WTC11 (cell line): Measurements from ENCODE around the gene SGK2. TPM values are rescaled to one million over a fixed set of nuclear protein-coding genes. Genes with fewer than 3 reads are reported as not detected.

Experiments used
- ATAC-seq: fragments of 200-7000 bp; cut with Tn5 transposase; 2 replicates; pipeline ENCODE4 v1.10.0; 2021; ENCODE audit warnings: mild to moderate bottlenecking, moderate library complexity
- CTCF ChIA-PET: fragments of 300-600 bp; sonication (Branson Sonifier 250); formaldehyde crosslinking; loops from one replicate; lab custom pipeline; 2021; ENCODE audit warnings: antibody characterized with exemption; lab: Charles Lee
- POLR2A ChIA-PET: fragments of 350-600 bp; sonication (Branson Sonifier 250); formaldehyde crosslinking; loops from one replicate; lab custom pipeline; 2021; ENCODE audit warnings: antibody characterized with exemption; lab: Charles Lee
- DNase-seq: peaks from one replicate; pipeline ENCODE4 v3.0.0; 2021; ENCODE audit warnings: low spot score
- H3K27ac Mint-ChIP-seq: 2 replicates; pipeline ENCODE4 v1.8.0; 2021; ENCODE audit warnings: mixed read lengths
- H3K27me3 Mint-ChIP-seq: 2 replicates; pipeline ENCODE4 v1.8.0; 2021; ENCODE audit warnings: low read depth, mild to moderate bottlenecking, moderate library complexity, mixed read lengths
- H3K36me3 Mint-ChIP-seq: 2 replicates; pipeline ENCODE4 v1.8.0; 2021; ENCODE audit warnings: mixed read lengths
- H3K4me1 Mint-ChIP-seq: 2 replicates; pipeline ENCODE4 v1.8.0; 2022; ENCODE audit warnings: mixed read lengths
- H3K4me3 Mint-ChIP-seq: 2 replicates; pipeline ENCODE4 v1.8.0; 2021; ENCODE audit warnings: mild to moderate bottlenecking, moderate library complexity, mixed read lengths
- H3K9me3 Mint-ChIP-seq: 2 replicates; pipeline ENCODE4 v1.8.0; 2021; ENCODE audit warnings: mixed read lengths
- ARID4B ChIP-seq: sonication (generic); formaldehyde crosslinking; IDR thresholded peaks from 2 replicates; pipeline ENCODE4 v1.8.0; 2023; ENCODE audit warnings: missing genetic modification reagents, mild to moderate bottlenecking, borderline replicate concordance
- FOXK1 ChIP-seq: sonication (generic); formaldehyde crosslinking; IDR thresholded peaks from 2 replicates; pipeline ENCODE4 v1.8.0; 2022; ENCODE audit warnings: mild to moderate bottlenecking, moderate library complexity, missing genetic modification reagents
- FOXP4 ChIP-seq: sonication (generic); formaldehyde crosslinking; IDR thresholded peaks from 2 replicates; pipeline ENCODE4 v1.8.0; 2022; ENCODE audit warnings: mild to moderate bottlenecking, missing genetic modification reagents
- GABPB1 ChIP-seq: sonication (generic); formaldehyde crosslinking; IDR thresholded peaks from 2 replicates; pipeline ENCODE4 v1.8.1; 2023; ENCODE audit warnings: mild to moderate bottlenecking, missing genetic modification reagents
- MAX ChIP-seq: sonication (generic); formaldehyde crosslinking; IDR thresholded peaks from 2 replicates; pipeline ENCODE4 v1.8.0; 2022; ENCODE audit warnings: mild to moderate bottlenecking, missing genetic modification reagents
- PRRX2 ChIP-seq: fragments of 250-450 bp; sonication (Bioruptor Pico); IDR thresholded peaks from 2 replicates; pipeline ENCODE4 v1.8.0; 2021; ENCODE audit warnings: mild to moderate bottlenecking
- SP1 ChIP-seq: sonication (generic); formaldehyde crosslinking; conservative IDR thresholded peaks from 2 replicates; pipeline ENCODE4 v1.8.1; 2022; ENCODE audit warnings: missing genetic modification reagents
- ZNF121 ChIP-seq: sonication (generic); formaldehyde crosslinking; IDR thresholded peaks from 2 replicates; pipeline ENCODE4 v1.8.0; 2023; ENCODE audit warnings: missing genetic modification reagents
- ZNF138 ChIP-seq: sonication (generic); formaldehyde crosslinking; conservative IDR thresholded peaks from 2 replicates; pipeline ENCODE4 v1.8.1; 2022; ENCODE audit warnings: mild to moderate bottlenecking, moderate library complexity, missing genetic modification reagents
- ZNF423 ChIP-seq: fragments of 250-450 bp; sonication (Bioruptor Pico); IDR thresholded peaks from 2 replicates; pipeline ENCODE4 v2.1.2; 2022; ENCODE audit warnings: mild to moderate bottlenecking, moderate library complexity
- total RNA-seq: library from RNA; stranded (reverse); gene quantifications from 3 replicates; pipeline ENCODE4 v1.2.3, GENCODE V29; 2021

SGK2 gene
- total RNA-seq, 1 experiment from 2014 or later = 0.74 TPM

GRCh38 chr20:43513372-43513930 is 45.4 kb upstream of the SGK2 start:
- Mint-ChIP-seq H3K36me3 (peaks cover 15% of the 10 kb centered on the region; the same call in 1 of the 2 replicates), H3K27ac (peak overlapping the region; percentile 63; the same call in 1 of the 2 replicates), H3K9me3 (no peaks in the 10 kb centered on the region), H3K27me3 (no peaks in the 10 kb centered on the region; the same call in 1 of the 2 replicates), H3K4me3 (peak overlapping the region; percentile 87), H3K4me1 (peaks cover 11% of the 10 kb centered on the region)
- CTCF ChIA-PET = interaction anchor here (1.3 to 1.5 kb wide), 2 partner anchors 64 to 175 kb away, joined by 4 to 6 read pairs; no protein-coding TSS in a partner anchor
- TF ChIP-seq GABPB1 (CRISPR knock-in tag) (no peak), FOXK1 (0 out of 2 replicates have a peak, but pooled peaks have one; percentile 29)
- POLR2A ChIA-PET = interaction anchor here (2.0 kb wide), 1 partner anchor 56 kb away, joined by 12 read pairs; the partner anchor contains the start of gene SRSF6
- ATAC-seq (no peak), DNase-seq (no peak)

- no peaks in the 10 kb centered on the region for H3K9me3 Mint-ChIP-seq
These were observed 44.7 kb upstream of the SGK2 start for GRCh38 chr20:43513931-43514647.

More at GRCh38 chr20:43513931-43514647, 44.7 kb upstream of the SGK2 start:
- TF ChIP-seq SP1 (CRISPR knock-in tag) = peak; percentile 75
- TF ChIP-seq ARID4B (CRISPR knock-in tag) = peak; percentile 52; the same call in 1 of the 2 replicates
- no peak for TF ChIP-seq ZNF138 (CRISPR knock-in tag)
- TF ChIP-seq FOXP4 (CRISPR knock-in tag) = 0 out of 2 replicates have a peak, but pooled peaks have one; percentile 26
- TF ChIP-seq PRRX2 (CRISPR knock-in tag) = no peak
- peak; percentile 58; the same call in 1 of the 2 replicates for TF ChIP-seq ZNF423 (CRISPR knock-in tag)
- TF ChIP-seq MAX (CRISPR knock-in tag) = peak; percentile 6; the same call in 1 of the 2 replicates
- TF ChIP-seq ZNF121 = peak; percentile 99
- peak; percentile 96 for ATAC-seq
- DNase-seq = peak; percentile 97
- Mint-ChIP-seq H3K4me3 (peak overlapping the region; percentile 87), H3K27me3 (no peaks in the 10 kb centered on the region; the same call in 1 of the 2 replicates), H3K4me1 (peaks cover 5% of the 10 kb centered on the region), H3K27ac (peak overlapping the region; percentile 80), H3K36me3 (peaks cover 17% of the 10 kb centered on the region; the same call in 1 of the 2 replicates)
- ChIA-PET POLR2A (interaction anchor here (0.6 to 2.0 kb wide), 2 partner anchors 57 to 1101 kb away, joined by 3 to 12 read pairs; partner anchors contain the start of gene SRSF6), CTCF (interaction anchor here (0.5 to 2.1 kb wide), 6 partner anchors 23 to 1605 kb away, joined by 3 to 15 read pairs (median 4); partner anchors contain the start of gene IFT52)
